Measurements from ENCODE around the gene HTRA2.

The HTRA2 gene

DNA sequence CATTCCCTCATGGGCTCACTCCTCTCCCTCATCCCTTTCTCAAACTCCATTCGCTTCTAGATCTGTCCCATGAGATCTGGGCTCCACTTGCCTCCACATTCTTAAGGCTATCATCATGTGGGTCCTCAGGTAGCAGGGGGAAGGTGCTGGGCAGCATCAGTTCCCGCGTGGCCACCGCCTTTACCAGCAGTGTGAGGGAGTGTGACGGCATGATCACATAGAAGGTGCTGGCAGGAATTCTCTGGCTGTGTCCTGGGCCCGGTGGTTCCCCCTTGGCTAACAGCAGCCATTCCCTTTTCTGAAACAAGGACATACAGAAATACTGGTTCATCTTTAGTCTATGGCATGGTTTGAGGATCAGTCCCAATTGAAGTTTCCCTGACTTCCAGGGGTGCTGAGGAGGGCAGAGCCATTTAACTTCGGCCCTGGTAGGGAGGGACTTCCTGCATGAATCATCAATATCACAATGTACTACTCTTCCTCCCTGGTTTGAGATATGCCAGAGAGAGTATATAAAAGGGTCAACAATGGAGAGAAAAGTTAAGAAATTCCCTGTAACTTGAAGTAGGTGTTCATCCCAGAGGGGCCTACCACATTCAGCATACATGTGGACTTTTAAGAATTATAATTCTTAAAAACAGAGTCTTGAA, 32.5 kb downstream of the HTRA2 start:
- TF ChIP-seq, protein P1, sequence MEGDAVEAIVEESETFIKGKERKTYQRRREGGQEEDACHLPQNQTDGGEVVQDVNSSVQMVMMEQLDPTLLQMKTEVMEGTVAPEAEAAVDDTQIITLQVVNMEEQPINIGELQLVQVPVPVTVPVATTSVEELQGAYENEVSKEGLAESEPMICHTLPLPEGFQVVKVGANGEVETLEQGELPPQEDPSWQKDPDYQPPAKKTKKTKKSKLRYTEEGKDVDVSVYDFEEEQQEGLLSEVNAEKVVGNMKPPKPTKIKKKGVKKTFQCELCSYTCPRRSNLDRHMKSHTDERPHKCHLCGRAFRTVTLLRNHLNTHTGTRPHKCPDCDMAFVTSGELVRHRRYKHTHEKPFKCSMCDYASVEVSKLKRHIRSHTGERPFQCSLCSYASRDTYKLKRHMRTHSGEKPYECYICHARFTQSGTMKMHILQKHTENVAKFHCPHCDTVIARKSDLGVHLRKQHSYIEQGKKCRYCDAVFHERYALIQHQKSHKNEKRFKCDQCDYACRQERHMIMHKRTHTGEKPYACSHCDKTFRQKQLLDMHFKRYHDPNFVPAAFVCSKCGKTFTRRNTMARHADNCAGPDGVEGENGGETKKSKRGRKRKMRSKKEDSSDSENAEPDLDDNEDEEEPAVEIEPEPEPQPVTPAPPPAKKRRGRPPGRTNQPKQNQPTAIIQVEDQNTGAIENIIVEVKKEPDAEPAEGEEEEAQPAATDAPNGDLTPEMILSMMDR (IDR thresholded peaks at IDR 0.05; ENCODE audit: insufficient read depth, missing control alignments) = no peak
- FAIRE-seq = no peak
- DNase-seq (ENCODE audit: insufficient read length, low spot score) = no peak

DNA sequence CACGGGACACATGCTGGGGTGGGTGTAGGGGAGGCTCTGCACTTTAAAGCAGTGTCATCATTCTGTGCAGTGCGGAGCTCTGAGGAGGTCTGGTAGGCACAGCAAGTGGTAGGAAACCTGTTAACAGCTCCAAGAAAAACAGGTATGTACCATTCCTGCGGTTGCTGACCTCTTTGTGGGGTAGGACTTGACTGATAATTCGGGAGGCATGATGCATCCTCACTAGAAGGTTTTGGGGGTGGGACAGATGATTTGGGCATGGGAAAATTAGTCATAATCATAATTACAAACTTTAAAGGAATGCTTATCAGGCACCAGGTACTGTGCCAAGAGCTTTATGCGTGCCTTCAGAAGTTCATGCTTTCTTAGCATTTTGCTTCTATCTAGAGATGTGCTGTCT, 34.5 kb downstream of the HTRA2 start:
- TF ChIP-seq, protein P1 (IDR thresholded peaks at IDR 0.05; ENCODE audit: insufficient read depth, missing control alignments) = no peak
- no peak for FAIRE-seq
- no peak for DNase-seq (ENCODE audit: insufficient read length, low spot score)

DNA sequence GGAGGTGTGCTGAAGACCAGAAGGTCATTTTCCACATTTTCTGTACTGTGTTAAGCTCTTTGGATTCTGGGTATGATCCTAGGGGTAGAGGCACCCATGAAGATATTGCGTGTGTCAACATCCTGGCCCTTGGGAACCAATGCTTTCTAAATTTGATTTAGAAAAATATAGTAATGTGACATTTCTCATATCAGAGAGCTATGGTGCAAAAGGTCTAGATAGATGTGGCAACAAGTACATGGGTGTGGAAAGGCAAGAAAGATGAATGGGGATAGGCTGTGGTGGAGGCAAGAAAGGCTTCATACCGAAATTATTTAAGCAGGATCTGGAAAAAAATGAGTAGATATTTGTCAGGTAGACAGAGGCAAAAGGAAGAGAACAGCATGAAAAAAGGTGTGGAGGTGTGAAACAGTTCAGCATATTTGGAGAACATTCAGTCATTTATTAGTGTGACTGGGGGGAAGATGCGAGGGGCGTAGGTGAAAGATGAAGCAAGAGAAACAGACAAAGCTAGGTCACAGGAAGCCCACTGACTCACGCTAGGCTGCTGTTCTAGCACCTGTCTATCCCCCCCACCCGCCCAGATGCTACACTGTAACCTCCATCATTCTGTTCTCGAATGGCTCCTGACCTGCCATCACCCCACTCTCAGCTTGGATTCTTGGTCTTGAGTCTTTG, 36.5 kb downstream of the HTRA2 start:
- TF ChIP-seq, protein P1 (IDR thresholded peaks at IDR 0.05; ENCODE audit: insufficient read depth, missing control alignments) = no peak
- FAIRE-seq (no peak), DNase-seq (ENCODE audit: insufficient read length, low spot score) (no peak)

DNA sequence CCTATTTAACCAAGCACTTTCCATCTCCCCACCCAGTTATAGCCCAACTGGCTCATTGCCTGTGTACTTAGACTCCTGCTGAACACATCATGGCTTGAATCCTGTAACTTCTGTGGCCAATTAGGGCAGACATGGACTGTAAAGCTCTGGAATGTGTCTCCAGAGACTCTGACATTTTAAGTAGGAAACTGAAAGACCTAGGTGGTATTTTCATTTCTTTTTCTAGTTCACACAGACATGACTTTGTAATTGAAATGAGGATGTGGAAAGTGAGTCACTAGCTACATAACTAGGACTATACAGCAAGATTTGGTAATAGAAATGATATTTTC, 37.0 kb downstream of the HTRA2 start:
- TF ChIP-seq, protein P1 (IDR thresholded peaks at IDR 0.05; ENCODE audit: insufficient read depth, missing control alignments) = no peak
- DNase-seq (ENCODE audit: insufficient read length, low spot score) = no peak
- no peak for FAIRE-seq

DNA sequence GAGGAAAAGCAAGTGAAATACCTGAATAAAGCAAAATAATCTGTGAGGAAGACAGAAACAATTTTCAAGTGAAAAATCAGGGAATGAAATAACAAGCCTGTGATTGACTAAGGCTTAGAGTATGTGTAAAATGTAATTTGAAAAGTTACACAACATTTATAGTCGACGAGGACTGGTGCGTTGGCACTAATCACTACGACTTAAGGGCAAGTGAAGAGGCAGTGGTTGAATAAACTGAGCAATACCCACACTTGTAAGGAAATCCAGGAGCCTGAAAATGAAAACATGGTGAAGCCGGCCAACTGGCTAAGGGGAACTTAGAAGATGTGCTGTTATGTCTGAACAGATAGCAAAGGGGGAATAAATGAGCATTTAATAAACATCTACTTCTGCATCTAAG, 38.1 kb downstream of the HTRA2 start:
- TF ChIP-seq, protein P1 (IDR thresholded peaks at IDR 0.05; ENCODE audit: insufficient read depth, missing control alignments) = no peak
- FAIRE-seq (no peak), DNase-seq (ENCODE audit: insufficient read length, low spot score) (no peak)

DNA sequence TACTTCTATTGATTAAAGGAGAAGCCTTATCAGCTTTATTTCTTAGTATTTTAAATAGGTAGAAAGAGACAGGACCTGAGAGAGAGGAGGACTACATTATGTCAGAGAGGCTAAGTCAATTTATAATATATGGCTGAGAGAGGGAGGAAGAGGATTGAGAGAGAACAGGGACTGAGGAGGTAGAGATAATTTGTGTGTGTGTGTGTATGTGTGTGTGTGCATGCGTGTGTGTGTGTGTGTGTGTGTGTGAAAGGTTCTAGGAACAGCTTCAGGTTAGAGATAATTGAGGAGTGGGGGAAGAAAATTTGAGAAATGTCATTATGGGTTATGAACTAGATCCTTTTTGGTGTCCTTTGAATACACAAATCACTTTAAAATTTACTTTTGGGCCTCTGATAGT, 40.0 kb downstream of the HTRA2 start:
- FAIRE-seq = no peak

DNA sequence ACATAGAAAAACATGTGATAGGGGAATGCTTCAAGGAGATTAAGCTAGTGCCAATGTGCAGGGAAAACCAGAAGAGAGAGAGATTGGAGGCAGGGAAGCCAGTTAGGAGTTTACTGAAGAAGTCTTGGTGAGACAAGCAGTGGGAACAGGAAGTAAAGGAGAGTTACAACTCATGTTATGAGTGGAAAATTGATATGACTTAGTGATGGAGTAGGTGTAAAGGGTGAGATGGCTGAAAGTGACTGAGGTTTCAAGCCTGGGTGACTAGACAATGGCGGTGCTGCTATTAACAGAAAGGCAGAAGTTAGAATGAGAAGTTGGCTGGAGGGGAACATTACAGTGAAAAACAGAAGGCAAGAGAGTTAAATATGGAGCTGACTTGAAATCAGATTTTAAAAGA, 41.3 kb downstream of the HTRA2 start:
- TF ChIP-seq, protein P1 (IDR thresholded peaks at IDR 0.05; ENCODE audit: insufficient read depth, missing control alignments) = no peak
- no peak for FAIRE-seq
- DNase-seq (ENCODE audit: insufficient read length, low spot score) = no peak

More for the DNA sequence above, 40.0 kb downstream of the HTRA2 start:
- TF ChIP-seq, protein P1 (IDR thresholded peaks at IDR 0.05; ENCODE audit: insufficient read depth, missing control alignments) = no peak
- DNase-seq (ENCODE audit: insufficient read length, low spot score) = no peak
